ENCODE measurements around the gene ZSCAN23.
"Not testable (repeated sequence)": the region's sequence is repeated elsewhere in the genome, so short reads cannot be mapped to it uniquely, and the experiment has no call there.

ZSCAN23 gene

DNA sequence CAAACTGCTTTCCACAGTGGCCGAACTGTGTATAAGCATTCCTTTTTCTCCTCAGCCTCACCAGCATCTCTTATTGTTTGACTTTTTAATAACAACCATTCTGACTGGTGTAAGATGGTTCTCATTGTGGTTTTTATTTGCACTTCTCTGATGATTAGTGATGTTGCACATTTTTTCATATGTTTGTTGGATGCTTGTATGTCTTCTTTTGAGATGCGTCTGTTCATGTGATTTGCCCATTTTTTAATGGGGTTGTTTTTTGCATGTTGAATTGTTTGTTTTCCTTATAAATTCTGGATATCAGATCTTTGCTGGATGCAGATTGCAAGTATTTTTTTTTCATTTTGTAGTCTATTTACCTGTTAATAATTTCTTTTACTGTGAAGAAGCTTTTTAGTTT, 32.5 kb downstream of the ZSCAN23 start:
- no peak overlapping the region for H3K4me2 ChIP-seq (ENCODE audit: low read length, poor library complexity, severe bottlenecking)
- no peak overlapping the region for H4K8ac ChIP-seq (ENCODE audit: low read length)
- no peak overlapping the region for H2BK15ac ChIP-seq (ENCODE audit: low read depth, poor library complexity, severe bottlenecking)
- H3K4me3 ChIP-seq (ENCODE audit: insufficient read depth in 1 of 2, low read depth in 1 of 2, low read length in 2 of 2): no peak overlapping the region
- H3K9ac ChIP-seq (ENCODE audit: low read length): no peak overlapping the region
- H3K36me3 ChIP-seq (ENCODE audit: control insufficient read depth in 1 of 2, insufficient read depth in 2 of 2, low read depth in 1 of 2, low read length in 2 of 2): no peaks in the 10 kb centered on the region
- H4K91ac ChIP-seq (ENCODE audit: low read length): no peak overlapping the region
- no peak overlapping the region for H3K14ac ChIP-seq (ENCODE audit: low read length in 2 of 2)
- H3K9me3 ChIP-seq (ENCODE audit: control insufficient read depth, low read length): no peaks in the 10 kb centered on the region
- H2BK120ac ChIP-seq (ENCODE audit: low read depth, low read length): no peak overlapping the region
- no peak overlapping the region for H2BK12ac ChIP-seq (ENCODE audit: low read length in 2 of 2)
- no peak overlapping the region for H2AFZ ChIP-seq (ENCODE audit: low read depth, low read length)
- no peak overlapping the region for H3K27ac ChIP-seq (ENCODE audit: low read length, poor library complexity, severe bottlenecking)
- no peak overlapping the region for H2BK5ac ChIP-seq (ENCODE audit: low read depth, low read length, poor library complexity, severe bottlenecking)
- no peak for DNase-seq
- WGBS: 100% methylated on average over 1 of the region's 2 CpGs
- no peak overlapping the region for H3K23ac ChIP-seq (ENCODE audit: low read length in 2 of 2)
- no peaks in the 10 kb centered on the region for H3K4me1 ChIP-seq (ENCODE audit: control insufficient read depth, insufficient read depth, low read depth, low read length)
- H2AK5ac ChIP-seq (ENCODE audit: low read length, severe bottlenecking): no peak overlapping the region
- no peak overlapping the region for H3K18ac ChIP-seq (ENCODE audit: low read depth in 1 of 2, low read length in 2 of 2)
- H3K27me3 ChIP-seq (ENCODE audit: control insufficient read depth in 1 of 2, insufficient read depth in 1 of 2, low read length in 2 of 2): peaks cover 0 to 5% of the 10 kb centered on the region in 2 experiments
- no peaks in the 10 kb centered on the region for H3K79me1 ChIP-seq (replicated peaks; ENCODE audit: low read length, poor library complexity, severe bottlenecking)
- no peak overlapping the region for H3K4ac ChIP-seq (ENCODE audit: low read depth in 1 of 2, low read length in 2 of 2)

DNA sequence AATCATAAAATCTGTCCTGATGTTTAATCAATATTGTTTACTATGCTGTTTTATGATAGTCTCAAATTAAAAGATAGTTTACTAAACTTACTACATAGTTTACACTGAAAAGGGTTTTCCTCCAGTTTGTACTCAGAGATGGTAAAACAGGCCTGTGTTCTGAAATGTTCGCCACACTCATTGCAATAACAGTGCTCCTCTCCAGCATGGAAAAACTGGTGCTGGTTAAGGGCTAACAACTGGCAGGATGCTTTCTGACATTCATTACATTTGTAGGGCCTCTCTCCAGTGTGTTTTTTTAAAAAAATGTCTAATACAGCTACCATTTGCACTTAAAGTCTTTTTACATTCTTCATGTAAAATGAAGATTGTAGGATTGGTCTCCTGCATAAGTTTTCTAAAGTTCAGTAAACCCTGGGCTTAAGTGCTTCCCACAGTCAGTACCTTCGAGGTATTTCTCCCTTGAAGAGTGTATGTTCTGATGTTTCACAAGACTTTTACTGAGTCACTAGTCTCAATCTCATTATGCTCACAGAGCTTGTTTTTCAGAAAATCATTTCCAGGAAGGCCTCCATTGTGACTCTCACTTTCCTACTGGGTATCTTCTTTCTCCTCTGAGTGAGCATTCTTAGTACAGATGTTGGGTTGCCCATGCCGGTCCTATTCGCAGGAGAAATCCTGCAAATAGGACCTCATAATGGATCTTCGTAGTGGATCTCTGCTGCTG, 35.1 kb downstream of the ZSCAN23 start:
- H2AK5ac ChIP-seq (ENCODE audit: low read length, severe bottlenecking): no peak overlapping the region
- WGBS: 85% methylated on average over 5 of the region's 5 CpGs
- no peak overlapping the region for H4K91ac ChIP-seq (ENCODE audit: low read length)

DNA sequence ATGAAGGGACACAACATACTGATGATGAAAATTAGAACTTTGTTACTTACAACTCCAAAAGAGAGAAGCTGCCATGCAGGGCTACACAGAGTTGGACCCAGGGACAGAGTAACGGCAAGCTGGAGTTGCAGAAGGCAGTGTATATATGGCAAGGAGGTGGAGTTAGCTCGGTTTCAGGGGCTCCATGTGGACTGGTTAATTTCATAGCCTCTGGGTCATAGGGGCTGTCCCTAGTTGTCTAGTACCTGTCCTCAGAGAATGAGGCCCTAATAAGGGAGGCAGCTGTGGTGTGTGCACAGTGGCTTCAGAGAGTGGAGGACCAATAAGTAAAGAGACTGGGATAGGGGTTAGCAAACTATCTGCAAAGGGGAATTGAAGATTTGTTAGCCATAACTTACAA, 35.9 kb downstream of the ZSCAN23 start:
- Histone ChIP-seq H2BK5ac (ENCODE audit: low read depth, low read length, poor library complexity, severe bottlenecking) (no peak overlapping the region), H3K4me2 (ENCODE audit: low read length, poor library complexity, severe bottlenecking) (no peak overlapping the region), H4K8ac (ENCODE audit: low read length) (no peak overlapping the region), H3K36me3 (ENCODE audit: control insufficient read depth in 1 of 2, insufficient read depth in 2 of 2, low read depth in 1 of 2, low read length in 2 of 2) (no peaks in the 10 kb centered on the region), H2BK15ac (ENCODE audit: low read depth, poor library complexity, severe bottlenecking) (no peak overlapping the region), H2BK120ac (ENCODE audit: low read depth, low read length) (no peak overlapping the region), H3K4ac (ENCODE audit: low read depth in 1 of 2, low read length in 2 of 2) (no peak overlapping the region), H3K27me3 (ENCODE audit: control insufficient read depth in 1 of 2, insufficient read depth in 1 of 2, low read length in 2 of 2) (peaks cover 0 to 9% of the 10 kb centered on the region in 2 experiments), H3K18ac (ENCODE audit: low read depth in 1 of 2, low read length in 2 of 2) (no peak overlapping the region), H2AK5ac (ENCODE audit: low read length, severe bottlenecking) (no peak overlapping the region), H3K23ac (ENCODE audit: low read length in 2 of 2) (peak overlapping the region in 1 of 2 experiments; percentile 5), H3K9ac (ENCODE audit: low read length) (no peak overlapping the region), H3K79me1 (replicated peaks; ENCODE audit: low read length, poor library complexity, severe bottlenecking) (no peaks in the 10 kb centered on the region), H4K91ac (ENCODE audit: low read length) (no peak overlapping the region), H3K4me1 (ENCODE audit: control insufficient read depth, insufficient read depth, low read depth, low read length) (no peaks in the 10 kb centered on the region), H3K14ac (ENCODE audit: low read length in 2 of 2) (no peak overlapping the region), H2BK12ac (ENCODE audit: low read length in 2 of 2) (no peak overlapping the region), H3K27ac (ENCODE audit: low read length, poor library complexity, severe bottlenecking) (no peak overlapping the region), H3K9me3 (ENCODE audit: control insufficient read depth, low read length) (no peaks in the 10 kb centered on the region), H3K4me3 (ENCODE audit: insufficient read depth in 1 of 2, low read depth in 1 of 2, low read length in 2 of 2) (no peak overlapping the region), H2AFZ (ENCODE audit: low read depth, low read length) (no peak overlapping the region)
- 68% methylated on average over 2 of the region's 2 CpGs for WGBS
- DNase-seq: no peak

More for the DNA sequence above, 35.1 kb downstream of the ZSCAN23 start:
- no peak overlapping the region for H2BK15ac ChIP-seq (ENCODE audit: low read depth, poor library complexity, severe bottlenecking)
- no peak overlapping the region for H3K27ac ChIP-seq (ENCODE audit: low read length, poor library complexity, severe bottlenecking)
- H3K4me3 ChIP-seq (ENCODE audit: insufficient read depth in 1 of 2, low read depth in 1 of 2, low read length in 2 of 2): no peak overlapping the region
- no peaks in the 10 kb centered on the region for H3K36me3 ChIP-seq (ENCODE audit: control insufficient read depth in 1 of 2, insufficient read depth in 2 of 2, low read depth in 1 of 2, low read length in 2 of 2)
- H2BK12ac ChIP-seq (ENCODE audit: low read length in 2 of 2): no peak overlapping the region
- no peak overlapping the region for H3K4ac ChIP-seq (ENCODE audit: low read depth in 1 of 2, low read length in 2 of 2)
- no peak overlapping the region for H2AFZ ChIP-seq (ENCODE audit: low read depth, low read length)
- H3K9me3 ChIP-seq (ENCODE audit: control insufficient read depth, low read length): no peaks in the 10 kb centered on the region
- no peak overlapping the region for H3K4me2 ChIP-seq (ENCODE audit: low read length, poor library complexity, severe bottlenecking)
- no peak overlapping the region for H3K9ac ChIP-seq (ENCODE audit: low read length)
- H2BK5ac ChIP-seq (ENCODE audit: low read depth, low read length, poor library complexity, severe bottlenecking): no peak overlapping the region
- no peak overlapping the region for H3K23ac ChIP-seq (ENCODE audit: low read length in 2 of 2)
- H2BK120ac ChIP-seq (ENCODE audit: low read depth, low read length): no peak overlapping the region
- H3K18ac ChIP-seq (ENCODE audit: low read depth in 1 of 2, low read length in 2 of 2): no peak overlapping the region
- no peaks in the 10 kb centered on the region for H3K4me1 ChIP-seq (ENCODE audit: control insufficient read depth, insufficient read depth, low read depth, low read length)
- peaks cover 0 to 5% of the 10 kb centered on the region in 2 experiments for H3K27me3 ChIP-seq (ENCODE audit: control insufficient read depth in 1 of 2, insufficient read depth in 1 of 2, low read length in 2 of 2)
- no peaks in the 10 kb centered on the region for H3K79me1 ChIP-seq (replicated peaks; ENCODE audit: low read length, poor library complexity, severe bottlenecking)
- no peak overlapping the region for H4K8ac ChIP-seq (ENCODE audit: low read length)
- DNase-seq: peak; percentile 17
- no peak overlapping the region for H3K14ac ChIP-seq (ENCODE audit: low read length in 2 of 2)

DNA sequence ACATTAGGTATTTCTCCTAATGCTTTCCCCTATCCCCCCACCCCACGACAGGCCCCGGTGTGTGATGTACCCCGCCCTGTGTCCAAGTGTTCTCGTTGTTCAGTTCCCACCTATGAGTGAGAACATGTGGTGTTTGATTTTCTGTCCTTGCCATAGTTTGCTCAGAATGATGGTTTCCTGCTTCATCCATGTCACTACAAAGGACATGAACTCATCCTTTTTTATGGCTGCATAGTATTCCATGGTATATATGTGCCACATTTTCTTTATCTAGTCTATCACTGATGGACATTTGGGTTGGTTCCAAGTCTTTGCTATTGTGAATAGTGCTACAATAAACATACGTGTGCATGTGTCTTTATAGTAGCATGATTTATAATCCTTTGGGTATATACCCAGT, 39.4 kb downstream of the ZSCAN23 start:
- not testable (repeated sequence) for H3K4me2 ChIP-seq (ENCODE audit: low read length, poor library complexity, severe bottlenecking); H2AFZ ChIP-seq (ENCODE audit: low read depth, low read length); H4K91ac ChIP-seq (ENCODE audit: low read length); H2BK5ac ChIP-seq (ENCODE audit: low read depth, low read length, poor library complexity, severe bottlenecking); H2BK15ac ChIP-seq (ENCODE audit: low read depth, poor library complexity, severe bottlenecking); H3K4ac ChIP-seq (ENCODE audit: low read depth in 1 of 2, low read length in 2 of 2); H3K9me3 ChIP-seq (ENCODE audit: control insufficient read depth, low read length); H3K18ac ChIP-seq (ENCODE audit: low read depth in 1 of 2, low read length in 2 of 2); H3K4me1 ChIP-seq (ENCODE audit: control insufficient read depth, insufficient read depth, low read depth, low read length); H3K9ac ChIP-seq (ENCODE audit: low read length); H4K8ac ChIP-seq (ENCODE audit: low read length); H3K23ac ChIP-seq (ENCODE audit: low read length in 2 of 2); H2BK12ac ChIP-seq (ENCODE audit: low read length in 2 of 2); H2BK120ac ChIP-seq (ENCODE audit: low read depth, low read length); H3K79me1 ChIP-seq (replicated peaks; ENCODE audit: low read length, poor library complexity, severe bottlenecking); H3K36me3 ChIP-seq (ENCODE audit: control insufficient read depth in 1 of 2, insufficient read depth in 2 of 2, low read depth in 1 of 2, low read length in 2 of 2); DNase-seq; H3K14ac ChIP-seq (ENCODE audit: low read length in 2 of 2); H3K27ac ChIP-seq (ENCODE audit: low read length, poor library complexity, severe bottlenecking); H3K4me3 ChIP-seq (ENCODE audit: insufficient read depth in 1 of 2, low read depth in 1 of 2, low read length in 2 of 2); H2AK5ac ChIP-seq (ENCODE audit: low read length, severe bottlenecking)
- WGBS: no CpG with 5 or more reads among the region's 5 CpGs
- peaks cover 0 to 14% of the 10 kb centered on the region in 2 experiments for H3K27me3 ChIP-seq (ENCODE audit: control insufficient read depth in 1 of 2, insufficient read depth in 1 of 2, low read length in 2 of 2)

Measured in mesenchymal stem cell (in vitro differentiated cells and primary cell).